NCI-H345 (cell line): Measurements from ENCODE around the gene TPRG1L.
"Not testable (repeated sequence)": the region's sequence is repeated elsewhere in the genome, so short reads cannot be mapped to it uniquely, and the experiment has no call there.

Experiments
- DNase-seq: peaks from one replicate; lab custom pipeline; 2025; lab: John Stamatoyannopoulos, UW

The TPRG1L gene

DNA sequence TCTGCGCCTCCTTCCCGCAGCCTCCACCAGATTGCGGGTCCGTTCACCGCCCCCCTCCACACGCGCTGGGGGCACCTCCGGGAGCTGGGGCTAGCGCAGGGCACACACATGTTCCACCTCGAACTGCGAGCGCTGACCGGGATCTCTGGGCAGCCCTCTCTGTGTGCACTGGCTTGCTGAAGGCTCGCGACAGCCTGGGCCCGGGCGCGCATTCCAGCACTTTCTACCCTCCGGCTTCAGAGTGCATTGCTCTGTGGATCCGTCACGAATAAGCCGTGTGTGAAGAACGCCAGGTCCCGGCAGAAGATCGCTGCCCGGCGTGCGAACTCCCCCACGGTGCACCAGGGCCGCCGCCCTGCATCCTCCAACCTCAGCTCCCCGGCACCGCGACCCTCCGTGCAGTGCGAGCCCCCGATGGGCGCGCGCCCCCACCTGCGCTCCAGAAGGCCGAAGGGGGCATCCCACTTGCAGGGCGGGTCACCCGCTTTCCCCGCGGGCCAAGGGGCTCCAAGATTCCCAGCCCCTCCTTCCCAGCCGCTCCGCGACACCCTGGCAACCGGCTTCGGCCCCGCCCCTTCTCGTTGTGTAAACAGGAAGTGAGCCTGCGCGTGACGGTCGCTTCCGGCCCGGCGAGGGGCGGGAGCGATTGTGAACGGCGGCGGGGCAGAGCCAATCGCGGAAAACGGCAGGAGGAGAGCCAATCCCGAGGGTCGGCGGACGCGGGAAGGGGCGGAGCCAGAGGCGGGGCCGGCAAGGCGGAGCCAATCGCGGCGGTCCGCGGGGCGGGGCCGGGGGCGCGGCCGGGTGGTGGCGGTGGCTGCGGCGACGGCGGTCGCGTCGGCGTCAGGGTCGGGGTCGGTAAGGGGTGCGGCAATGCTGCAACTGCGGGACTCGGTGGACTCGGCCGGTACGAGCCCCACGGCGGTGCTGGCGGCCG lies at the start of gene TPRG1L:
Gene TPRG1L, plus strand, starts transcription at position 816 of the 937 bp plus-strand sequence. Its CDS starts 58 bp downstream, at position 874.
- peak; percentile 98 for DNase-seq

DNA sequence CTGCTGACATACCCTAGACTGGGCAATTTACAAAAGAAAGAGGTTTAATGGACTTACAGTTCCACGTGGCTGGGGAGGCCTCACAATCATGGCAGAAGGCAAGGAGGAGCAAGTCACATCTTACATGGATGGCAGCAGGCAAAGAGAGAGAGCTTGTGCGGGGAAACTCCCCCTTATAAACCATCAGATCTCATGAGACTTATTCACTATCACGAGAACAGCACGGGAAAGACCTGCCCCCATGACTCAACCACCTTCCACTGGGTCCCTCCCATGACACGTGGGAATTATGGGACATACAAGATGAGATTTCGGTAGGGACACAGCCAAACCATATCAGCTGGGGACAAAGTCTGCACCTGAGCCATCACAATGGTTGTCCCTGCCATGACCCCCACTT lies 49.3 kb upstream of the TPRG1L start:
- DNase-seq, result not testable (repeated sequence)

DNA sequence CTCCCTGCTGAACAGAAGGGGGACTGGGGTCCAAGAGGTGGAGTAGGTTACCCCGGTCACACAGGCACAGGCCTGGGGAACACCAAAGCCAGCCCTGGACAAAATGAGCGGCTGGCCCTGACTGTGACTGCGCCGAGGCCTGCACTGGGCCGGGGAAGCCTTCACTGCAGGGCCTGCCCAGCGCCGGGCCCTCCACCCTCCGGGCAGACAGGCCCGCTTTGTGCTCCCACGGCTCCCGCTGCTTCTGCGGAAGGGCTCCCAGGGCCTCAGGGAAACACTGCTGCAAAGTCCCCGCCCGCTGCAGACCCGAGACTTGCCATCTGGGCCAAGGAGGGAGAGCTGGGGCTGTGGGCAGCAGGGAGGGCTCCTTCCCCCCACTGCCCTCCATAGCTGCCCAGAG lies 48.8 kb upstream of the TPRG1L start:
- DNase-seq, result no peak

DNA sequence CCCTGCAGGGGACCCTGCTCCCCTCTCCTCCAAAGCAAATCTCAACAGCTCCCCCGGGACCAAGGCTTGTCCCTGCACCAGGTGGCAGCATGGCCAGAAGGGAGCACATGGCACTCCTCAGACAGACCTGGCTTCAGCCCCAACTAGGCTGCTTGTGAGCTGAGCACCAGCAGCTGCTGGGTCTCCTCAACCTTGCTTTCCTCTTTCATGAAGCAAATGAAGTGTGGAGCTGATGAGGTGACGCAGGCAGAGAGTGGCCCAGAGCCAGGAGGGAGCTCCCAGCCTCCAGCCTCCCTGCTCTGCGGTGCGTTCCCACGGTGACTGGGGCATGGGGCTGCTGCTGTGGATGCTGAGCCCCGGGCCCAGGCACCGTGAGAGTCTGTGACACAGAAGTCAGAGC lies 47.5 kb upstream of the TPRG1L start:
- peak; percentile 68 for DNase-seq

DNA sequence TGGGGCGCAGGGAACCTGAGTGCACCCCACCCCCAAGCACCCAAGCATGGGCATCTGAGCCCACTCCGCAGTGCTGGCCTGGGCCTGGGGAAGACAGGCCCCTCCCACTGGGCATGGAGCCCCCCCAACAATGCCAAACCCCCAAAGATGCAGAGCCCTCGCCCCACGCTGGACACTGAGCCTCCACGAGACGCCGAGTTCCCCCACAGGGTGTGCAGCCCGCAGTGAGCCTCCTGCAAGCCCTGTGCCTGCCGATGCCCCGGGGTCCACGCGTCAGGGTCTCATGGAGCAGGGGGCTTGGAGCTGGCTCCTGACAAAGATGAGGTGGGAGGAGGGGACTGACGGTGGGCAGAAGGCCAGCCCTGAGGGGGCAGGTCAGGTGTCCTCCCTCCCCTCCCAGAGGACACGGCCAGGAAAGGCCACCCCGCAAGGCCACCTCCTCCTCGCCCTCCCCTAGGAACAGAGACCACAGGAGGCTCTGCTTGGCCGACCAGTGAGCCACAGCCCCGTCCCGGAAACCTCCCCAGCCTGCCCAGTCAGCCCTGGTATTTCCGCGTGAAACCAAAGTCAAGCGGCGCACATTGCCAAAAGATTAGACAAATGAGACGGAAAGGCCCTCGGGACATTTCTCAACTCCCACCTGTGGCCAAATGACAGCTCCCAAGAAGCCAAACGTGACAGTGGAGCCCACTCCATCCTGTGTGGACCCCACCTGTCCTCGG lies 46.9 kb upstream of the TPRG1L start:
- no peak for DNase-seq

DNA sequence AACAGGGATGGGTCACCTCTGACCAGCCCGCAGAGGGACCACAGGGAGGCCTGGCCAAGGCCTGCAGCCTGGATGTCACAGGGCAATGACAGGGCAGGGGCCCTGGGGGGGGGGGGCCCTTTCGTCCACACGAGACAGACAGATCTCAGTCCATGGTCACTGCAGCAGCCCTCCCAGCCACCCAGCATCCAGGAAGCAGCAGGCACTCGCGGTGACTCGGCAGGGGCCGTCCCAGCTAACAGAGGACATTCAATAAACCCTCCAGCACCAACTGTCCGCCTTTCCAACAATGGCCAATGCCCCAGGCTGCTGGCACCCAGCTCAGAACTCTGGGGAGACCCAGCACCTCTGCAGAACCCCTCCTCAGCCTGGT lies 46.4 kb upstream of the TPRG1L start:
- DNase-seq, result no peak

DNA sequence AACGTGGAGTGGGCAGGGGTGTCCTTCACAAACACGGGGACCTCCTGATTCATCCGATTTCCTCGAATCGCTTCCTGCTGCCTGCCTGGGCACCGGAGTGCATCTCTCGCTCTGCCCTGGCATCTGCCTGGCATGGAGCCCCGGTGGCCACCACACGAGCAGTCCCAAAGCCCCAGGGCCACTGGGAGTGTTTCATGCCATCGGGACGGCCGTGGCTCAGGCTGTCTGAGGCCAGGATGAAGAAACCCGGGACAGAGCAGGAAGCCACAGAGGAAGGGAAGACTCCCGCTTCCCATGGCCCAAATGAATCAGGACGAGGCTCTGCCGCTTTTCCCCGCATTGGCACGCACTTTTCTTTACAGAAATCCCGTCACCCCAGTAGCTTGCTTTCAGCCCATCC lies 45.9 kb upstream of the TPRG1L start:
- no peak for DNase-seq

DNA sequence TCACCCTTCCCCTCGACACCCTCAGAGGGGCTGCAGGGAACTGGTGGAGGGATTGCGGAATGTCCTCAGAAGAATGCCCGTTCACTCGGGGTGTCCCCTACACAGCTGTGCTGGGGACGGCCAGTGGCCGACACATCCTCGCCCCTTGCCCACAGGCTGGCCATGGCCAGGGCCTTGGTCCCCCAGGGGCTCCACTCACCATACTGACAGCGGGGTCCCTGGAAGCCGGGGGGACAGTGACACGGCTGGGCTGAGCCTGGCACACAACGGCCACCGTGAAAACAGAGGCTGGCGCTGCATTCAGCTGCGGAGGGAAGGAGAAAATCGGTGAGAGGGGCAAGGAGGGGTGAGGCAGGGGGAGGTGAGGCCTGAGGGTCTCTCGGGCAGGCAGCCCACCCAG lies 45.2 kb upstream of the TPRG1L start:
- no peak for DNase-seq

DNA sequence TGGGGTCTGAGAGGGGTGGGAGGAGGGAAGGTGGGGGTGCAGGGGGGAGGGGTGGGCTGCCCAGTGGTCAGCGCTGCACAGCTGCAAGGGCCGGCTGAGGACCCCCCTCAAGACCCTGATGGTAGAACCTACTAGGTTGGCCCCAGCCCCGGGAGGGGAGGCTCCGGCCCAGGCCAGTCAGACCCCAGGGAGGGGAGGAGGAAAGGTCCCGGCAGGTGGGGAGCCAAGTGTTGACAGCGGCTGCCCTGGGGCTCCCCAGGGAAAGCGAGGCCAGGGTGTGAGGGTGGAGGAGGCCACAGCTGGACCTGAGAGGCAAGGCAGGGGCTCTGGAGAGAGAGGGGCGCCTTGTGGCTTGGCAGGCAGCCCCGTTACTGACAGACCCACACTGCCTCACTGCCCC lies 44.6 kb upstream of the TPRG1L start:
- no peak for DNase-seq

DNA sequence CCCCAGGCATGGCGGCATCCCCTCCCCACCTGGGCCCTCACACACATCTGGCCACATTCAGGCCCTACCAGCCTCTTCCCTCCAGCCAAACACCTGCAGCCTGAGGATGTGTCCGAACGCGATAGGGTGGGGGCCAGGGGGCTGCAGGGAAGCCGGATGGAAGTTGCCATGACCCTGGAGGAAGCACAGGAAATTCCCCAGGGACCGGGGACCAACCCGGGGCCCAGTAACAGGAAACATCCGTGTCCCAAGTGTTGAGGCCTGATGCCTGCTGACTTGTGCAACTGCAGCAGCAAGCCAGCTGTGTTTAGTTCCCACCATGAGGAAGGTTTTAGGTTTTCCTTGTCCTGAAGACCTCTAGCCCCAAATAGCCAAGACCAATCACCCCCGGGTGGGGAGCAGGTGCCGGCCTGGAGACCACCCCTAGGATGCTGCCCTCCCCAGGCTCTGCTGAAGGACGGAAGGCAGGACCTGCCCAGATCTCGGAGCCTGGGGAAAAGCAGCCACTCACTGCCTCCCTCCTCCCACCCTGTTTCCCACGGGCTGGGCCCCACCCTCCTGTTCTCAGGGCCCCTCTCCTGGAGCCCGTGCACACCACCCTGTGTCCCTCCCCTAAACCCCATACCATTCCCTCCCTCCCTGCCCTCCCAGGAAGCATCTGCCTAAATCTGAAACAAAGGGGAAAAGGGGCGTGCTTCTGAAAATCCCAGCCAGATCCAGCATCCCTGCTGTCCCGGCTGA lies 43.3 kb upstream of the TPRG1L start:
- no peak for DNase-seq

DNA sequence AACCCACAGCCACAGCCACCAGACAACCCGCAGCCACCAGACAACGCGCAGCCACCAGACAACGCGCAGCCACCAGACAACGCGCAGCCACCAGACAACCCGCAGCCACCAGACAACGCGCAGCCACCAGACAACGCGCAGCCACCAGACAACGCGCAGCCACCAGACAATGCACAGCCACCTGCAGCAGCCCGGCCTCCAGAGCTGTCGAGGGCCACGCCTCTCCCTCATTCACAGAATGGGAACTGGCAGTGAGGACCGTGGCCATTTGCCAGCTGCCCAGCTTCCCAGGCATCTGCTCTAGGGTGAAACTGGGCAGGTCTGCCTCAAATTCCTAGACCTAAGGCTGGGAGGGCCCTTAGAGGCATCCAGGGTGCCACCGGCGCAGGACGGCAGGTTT lies 41.1 kb upstream of the TPRG1L start:
- peak; percentile 27 for DNase-seq

DNA sequence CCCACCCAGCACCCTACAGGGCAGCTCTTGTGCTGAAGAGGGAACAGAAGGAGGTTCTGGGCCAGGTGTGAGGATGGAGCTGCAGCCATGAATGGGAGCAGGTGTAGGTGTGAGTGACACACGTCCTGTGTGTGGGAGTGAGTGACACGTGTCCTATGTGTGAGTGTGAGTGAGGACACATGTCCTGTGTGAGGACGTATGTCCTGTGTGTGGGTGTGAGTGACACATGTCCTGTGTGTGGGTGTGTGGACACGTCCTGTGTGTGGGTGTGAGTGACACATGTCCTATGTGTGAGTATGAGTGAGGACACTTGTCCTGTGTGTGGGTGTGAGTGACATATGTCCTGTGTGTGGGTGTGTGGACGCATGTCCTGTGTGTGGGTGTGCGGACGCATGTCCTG lies 39.9 kb upstream of the TPRG1L start:
- no peak for DNase-seq

DNA sequence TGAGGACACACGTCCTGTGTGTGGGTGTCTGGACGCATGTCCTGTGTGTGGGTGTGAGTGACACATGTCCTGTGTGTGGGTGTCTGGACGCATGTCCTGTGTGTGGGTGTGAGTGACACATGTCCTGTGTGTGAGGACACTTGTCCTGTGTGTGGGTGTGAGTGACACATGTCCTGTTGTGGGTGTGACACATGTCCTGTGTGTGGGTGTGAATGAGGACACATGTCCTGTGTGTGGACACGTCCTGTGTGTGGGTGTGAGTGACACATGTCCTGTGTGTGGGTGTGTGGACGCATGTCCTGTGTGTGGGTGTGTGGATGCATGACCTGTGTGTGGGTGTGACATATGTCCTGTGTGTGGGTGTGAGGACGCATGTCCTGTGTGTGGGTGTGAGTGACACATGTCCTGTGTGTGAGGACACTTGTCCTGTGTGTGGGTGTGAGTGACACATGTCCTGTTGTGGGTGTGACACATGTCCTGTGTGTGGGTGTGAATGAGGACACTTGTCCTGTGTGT lies 39.4 kb upstream of the TPRG1L start:
- not testable (repeated sequence) for DNase-seq

DNA sequence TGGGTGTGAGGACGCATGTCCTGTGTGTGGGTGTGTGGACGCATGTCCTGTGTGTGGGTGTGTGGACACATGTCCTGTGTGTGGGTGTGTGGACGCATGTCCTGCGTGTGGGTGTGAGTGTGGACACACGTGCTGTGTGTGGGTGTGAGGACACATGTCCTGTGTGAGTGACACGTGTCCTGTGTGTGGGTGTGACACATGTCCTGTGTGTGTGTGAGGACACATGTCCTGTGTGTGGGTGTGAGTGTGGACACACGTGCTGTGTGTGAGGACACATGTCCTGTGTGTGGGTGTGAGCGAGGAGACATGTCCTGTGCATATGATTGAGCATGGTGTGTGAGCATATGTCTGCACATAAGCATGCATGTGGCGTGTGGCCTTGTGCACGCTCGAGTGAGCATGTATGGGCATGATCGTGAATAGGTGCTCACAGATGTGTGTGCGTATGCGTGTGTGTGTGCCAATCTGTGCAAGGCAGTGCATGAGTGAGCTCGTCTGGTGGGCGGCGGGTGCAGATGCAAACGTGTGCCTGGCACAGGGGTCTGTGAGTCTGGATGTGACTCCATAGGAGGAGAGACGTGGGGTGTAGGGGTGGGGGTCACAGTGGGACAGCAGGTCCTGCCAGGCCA lies 38.8 kb upstream of the TPRG1L start:
- no peak for DNase-seq

DNA sequence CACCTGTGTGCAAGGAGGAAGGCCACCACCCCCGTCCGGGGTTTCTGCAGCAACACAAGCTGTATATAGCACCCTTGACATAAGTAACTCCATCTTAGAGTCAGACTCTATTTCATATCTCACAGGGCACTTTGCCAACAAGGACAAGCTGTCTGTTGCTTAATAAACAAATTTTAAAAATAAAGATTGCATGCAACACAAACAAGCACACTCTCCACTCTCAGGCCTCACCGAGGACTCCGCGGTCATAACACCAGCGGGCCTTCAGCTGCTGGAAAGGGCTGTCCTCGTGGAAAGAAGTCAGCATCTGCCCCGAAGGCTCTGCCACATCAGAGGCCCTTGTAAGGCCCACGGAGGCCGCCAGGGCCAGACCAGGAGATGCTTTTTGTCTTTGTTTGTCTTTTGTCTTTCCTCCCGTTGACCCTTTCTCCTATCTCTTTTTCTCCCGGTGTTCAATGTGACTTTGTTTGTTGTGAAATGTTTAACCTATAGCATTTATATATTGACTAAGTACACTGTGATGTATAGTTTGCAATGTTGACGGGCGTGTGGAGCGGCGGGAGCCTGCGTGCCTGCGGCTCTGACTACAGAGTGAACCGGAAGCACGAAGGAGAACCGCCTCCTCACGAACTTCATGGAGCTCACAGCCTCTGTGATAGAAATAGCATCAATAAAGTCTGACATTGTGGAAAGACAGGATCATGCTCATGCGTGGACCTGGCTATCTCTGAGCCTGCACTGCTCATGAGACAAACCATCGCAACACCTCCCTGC lies 37.6 kb upstream of the TPRG1L start:
- DNase-seq, result no peak

DNA sequence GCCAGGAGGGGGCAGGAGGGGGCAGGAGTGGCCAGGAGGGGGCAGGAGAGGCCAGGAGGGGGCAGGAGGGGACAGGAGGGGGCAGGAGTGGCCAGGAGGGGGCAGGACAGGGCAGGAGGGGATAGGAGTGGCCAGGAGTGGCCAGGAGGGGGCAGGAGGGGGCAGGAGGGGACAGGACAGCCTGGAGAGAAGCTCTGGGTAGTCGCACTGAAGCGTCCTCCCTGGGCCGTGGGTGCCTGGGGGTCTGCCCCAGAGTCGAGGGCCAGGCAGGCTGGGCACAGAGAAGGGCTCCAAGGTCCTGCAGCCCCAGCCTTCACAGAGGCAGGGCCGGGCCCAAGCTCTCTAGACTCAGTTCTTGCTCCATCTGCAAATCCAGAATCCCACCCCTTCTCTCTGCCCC lies 36.4 kb upstream of the TPRG1L start:
- DNase-seq, result no peak

DNA sequence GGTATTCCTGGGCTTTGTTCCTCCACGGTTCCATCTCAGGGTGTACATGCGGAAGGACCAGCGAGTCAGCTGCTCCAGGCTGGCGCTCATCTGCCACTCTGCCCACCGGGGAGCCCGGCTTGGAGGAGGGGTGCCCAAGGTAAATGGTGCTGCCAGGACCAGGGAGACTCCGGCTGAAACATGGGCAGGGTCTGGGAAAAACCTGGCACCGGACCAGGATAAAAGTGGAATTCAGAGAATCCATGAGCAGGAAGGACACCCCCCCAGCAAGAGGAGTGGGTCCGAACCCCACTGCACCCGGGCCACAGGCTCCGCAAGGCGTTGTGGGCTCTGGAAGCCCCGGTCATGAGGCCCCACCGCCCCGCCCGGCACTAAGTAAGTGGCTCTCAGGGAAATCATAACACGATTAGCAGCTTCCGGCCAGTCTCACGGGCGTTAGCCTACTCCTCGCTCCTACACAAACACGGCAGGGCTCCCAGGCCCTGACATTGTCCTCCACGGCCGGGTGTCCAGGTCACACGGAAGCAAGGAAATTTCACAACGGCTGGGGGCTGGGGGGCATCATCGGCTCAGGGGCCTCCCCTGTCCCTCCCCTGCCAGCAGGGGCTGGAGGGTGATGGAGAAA lies 34.6 kb upstream of the TPRG1L start:
- no peak for DNase-seq

DNA sequence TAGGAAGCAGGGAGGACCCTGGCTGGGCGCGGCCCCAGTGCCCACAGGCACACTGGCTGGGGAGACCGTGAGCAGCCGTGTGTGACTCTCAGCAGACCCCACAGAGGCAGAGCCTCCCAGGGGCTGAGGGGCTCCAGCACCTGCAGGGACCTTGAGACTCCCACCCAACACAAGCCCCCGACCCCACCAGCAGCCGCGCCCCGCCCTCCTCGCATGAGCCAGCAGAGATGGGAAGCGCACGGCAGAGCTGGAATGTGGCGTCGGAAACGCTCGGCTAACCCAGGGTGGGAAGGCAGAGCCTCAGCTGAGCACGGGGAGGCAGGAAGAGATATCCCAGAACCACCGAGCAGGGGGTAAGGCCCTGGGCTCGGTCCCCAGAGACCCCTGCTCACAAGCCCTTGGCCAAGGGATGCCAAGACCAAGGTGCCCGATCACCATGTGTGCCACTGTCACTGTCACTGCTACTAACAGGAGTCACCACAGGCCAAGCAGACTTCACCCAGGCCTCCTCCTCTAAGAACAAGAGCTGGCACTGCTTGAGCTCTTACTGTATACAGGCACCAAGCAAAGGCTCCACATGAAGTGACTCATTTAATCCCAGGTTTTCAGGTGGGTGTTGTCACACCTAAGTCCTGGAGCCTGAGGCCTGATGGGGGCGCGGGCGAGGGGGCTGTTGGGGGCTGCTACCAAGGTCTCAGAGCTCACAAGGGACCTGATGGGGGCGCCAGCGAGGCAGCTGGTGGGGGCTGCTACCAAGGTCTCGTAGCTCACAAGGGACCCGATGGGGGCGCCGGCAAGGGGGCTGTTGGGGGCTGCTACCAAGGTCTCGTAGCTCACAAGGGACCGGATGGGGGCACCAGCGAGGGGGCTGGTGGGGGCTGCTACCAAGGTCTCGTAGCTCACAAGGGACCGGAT lies 33.6 kb upstream of the TPRG1L start:
- no peak for DNase-seq

DNA sequence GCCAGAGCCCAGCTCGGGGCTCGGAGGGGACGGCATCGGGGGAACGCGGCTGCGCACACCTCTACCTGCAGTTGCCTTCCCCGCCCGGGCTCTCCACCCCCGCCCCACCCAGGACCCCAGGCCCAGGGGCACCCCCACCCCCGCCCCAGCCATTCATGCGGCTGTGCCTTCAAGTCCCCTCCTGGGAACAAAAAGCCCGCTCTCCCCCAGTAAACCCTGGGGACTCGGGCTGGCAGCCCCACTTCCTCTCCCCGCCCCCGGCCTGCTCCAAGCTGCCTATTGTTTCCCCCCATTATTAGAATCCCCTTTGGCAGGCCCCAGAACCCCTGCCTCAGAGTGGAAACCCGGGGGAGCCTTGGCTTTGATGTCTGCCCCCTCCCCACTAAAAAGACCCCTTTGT lies 31.5 kb upstream of the TPRG1L start:
- no peak for DNase-seq

DNA sequence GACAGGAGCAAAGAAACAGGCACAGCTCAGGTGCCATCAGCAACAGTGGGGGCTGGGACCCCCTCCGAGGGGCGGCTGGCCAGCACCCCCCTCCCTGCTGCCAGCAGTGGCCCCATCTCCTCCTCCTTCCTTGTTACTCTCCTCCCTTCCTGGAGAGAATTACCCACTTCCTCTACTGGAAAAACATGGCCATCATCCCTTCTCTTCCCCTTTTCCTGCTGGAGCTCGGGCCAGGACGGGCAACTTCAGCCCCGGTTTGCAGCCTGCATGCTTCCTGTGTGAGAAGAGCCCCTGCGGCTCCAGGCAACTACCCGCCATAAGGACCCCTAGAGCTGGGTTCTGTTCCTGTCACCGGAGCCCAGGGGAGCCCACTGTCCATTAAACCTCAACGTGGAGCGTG lies 31.1 kb upstream of the TPRG1L start:
- no peak for DNase-seq
